Fibroblast of lung (primary cell): ENCODE results near the gene RBPJL.

Experiments
- EZH2 ChIP-seq: IDR thresholded peaks from 2 replicates; pipeline ENCODE4 v1.5.1; 2012; ENCODE audit warnings: low read length, control low read depth, mild to moderate bottlenecking; ENCODE audit errors: missing control alignments
- TF ChIP-seq, protein P1 (sequence below), 2 donors: IDR thresholded peaks in 1 of 2; conservative IDR thresholded peaks in 1 of 2; 1 replicate in 1 of 2; 2 replicates in 1 of 2; pipeline ENCODE4 v1.5.1; 2011 to 2012; ENCODE audit warnings: low read length in 2 of 2, control low read depth in 1 of 2, inconsistent platforms in 1 of 2, low read depth in 1 of 2, mild to moderate bottlenecking in 1 of 2

DNA sequence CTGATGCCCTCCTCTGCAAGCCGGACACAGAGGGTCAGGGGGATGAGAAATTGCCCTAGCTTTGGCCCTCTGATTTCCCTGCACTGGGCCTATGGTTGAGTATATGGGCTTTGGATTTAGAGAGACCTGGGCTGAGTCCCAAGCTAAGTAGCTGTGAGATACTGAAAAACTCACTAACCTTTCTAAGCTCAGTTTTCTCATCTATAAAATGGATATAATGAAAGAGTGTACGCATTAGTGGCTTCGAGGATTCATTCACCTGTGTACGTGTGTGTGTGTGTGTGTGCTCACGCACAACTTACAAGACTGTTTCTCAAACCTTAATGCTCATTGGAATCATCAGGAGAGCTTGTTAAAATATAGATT is 12.7 kb upstream of the RBPJL start:
- TF ChIP-seq, protein P1, sequence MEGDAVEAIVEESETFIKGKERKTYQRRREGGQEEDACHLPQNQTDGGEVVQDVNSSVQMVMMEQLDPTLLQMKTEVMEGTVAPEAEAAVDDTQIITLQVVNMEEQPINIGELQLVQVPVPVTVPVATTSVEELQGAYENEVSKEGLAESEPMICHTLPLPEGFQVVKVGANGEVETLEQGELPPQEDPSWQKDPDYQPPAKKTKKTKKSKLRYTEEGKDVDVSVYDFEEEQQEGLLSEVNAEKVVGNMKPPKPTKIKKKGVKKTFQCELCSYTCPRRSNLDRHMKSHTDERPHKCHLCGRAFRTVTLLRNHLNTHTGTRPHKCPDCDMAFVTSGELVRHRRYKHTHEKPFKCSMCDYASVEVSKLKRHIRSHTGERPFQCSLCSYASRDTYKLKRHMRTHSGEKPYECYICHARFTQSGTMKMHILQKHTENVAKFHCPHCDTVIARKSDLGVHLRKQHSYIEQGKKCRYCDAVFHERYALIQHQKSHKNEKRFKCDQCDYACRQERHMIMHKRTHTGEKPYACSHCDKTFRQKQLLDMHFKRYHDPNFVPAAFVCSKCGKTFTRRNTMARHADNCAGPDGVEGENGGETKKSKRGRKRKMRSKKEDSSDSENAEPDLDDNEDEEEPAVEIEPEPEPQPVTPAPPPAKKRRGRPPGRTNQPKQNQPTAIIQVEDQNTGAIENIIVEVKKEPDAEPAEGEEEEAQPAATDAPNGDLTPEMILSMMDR (conservative IDR thresholded peaks at IDR 0.05 in 1 of 2, IDR thresholded peaks at IDR 0.05 in 1 of 2; ENCODE audit: low read depth in 1 of 2, low read length in 2 of 2), result no peak
- no peak for TF ChIP-seq EZH2
